Measurements from ENCODE around the gene PDXK. TPM values are rescaled to one million over a fixed set of nuclear protein-coding genes. Genes with fewer than 3 reads are reported as not detected.

Gene PDXK
- total and polyA plus RNA-seq, 9 of the 15 experiments (the other 6 are each of a cell fraction or from before 2014, with no cell fraction given) = 5.6 to 162 (median 76.5) TPM

DNA sequence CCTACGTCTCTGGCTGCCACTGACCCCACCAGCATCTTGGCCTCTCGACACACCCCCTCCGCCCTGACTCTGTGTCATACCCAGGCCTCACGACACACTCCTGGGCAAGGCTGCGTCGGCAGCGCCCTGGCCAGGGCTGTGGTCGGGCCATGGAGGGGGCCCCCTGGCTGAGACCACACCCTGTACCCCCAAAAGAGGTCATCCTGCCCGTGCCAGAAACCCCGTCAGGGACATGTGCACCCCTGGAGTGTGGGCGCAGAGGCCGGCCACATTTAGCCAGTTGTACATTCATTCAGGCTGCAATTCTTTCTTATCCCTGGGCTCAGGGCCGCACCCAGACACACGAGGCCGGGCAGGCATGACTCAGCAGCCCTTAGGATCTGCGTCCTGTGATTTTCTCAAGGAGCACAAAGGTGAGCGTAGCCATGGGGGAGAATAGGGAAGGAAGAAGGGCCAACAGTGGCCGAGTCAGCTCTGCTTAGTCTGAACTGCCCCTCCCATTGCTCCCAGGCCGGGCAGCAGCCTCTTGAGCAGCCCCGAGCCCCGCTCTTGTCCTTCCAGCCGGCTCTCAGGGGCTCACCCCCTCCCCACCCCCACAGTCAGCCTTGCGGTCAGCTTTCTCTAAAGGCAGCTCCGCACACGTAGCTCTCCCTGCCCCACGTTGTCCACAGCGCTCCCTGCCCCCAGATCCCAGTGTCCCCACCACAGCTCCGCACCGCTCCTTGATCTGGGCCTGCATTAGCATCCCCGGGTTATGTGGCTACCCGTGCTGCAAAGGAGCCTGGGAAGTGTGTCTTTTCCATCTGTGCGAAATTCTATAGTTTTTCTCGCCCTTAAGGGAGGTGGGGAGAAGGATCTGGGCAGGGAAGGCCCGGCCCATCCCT, 49.3 kb downstream of the PDXK start (continued):
- TF ChIP-seq, protein P1, sequence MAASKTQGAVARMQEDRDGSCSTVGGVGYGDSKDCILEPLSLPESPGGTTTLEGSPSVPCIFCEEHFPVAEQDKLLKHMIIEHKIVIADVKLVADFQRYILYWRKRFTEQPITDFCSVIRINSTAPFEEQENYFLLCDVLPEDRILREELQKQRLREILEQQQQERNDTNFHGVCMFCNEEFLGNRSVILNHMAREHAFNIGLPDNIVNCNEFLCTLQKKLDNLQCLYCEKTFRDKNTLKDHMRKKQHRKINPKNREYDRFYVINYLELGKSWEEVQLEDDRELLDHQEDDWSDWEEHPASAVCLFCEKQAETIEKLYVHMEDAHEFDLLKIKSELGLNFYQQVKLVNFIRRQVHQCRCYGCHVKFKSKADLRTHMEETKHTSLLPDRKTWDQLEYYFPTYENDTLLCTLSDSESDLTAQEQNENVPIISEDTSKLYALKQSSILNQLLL (CRISPR knock-in tag; IDR thresholded peaks at IDR 0.05; ENCODE audit: borderline replicate concordance) = no peak
- TF ChIP-seq SREBF1 (IDR thresholded peaks at IDR 0.05; ENCODE audit: borderline replicate concordance, low read depth, low read length) (no peak), ZNF232 (CRISPR knock-in tag; IDR thresholded peaks at IDR 0.05) (no peak), HMGN3 (IDR thresholded peaks at IDR 0.05; ENCODE audit: borderline replicate concordance, extremely low read depth, insufficient read length, low read depth, low read length) (no peak), ZNF780A (CRISPR knock-in tag; IDR thresholded peaks at IDR 0.05) (no peak), ZKSCAN1 (IDR thresholded peaks at IDR 0.05; ENCODE audit: low read depth, low read length) (no peak), CTBP1 (IDR thresholded peaks at IDR 0.05; ENCODE audit: borderline replicate concordance) (peak; percentile 73; the same call in 1 of the 2 replicates), SPI1 (IDR thresholded peaks at IDR 0.05; ENCODE audit: borderline replicate concordance, low read depth, low read length) (no peak)
- TF ChIP-seq, protein P2, sequence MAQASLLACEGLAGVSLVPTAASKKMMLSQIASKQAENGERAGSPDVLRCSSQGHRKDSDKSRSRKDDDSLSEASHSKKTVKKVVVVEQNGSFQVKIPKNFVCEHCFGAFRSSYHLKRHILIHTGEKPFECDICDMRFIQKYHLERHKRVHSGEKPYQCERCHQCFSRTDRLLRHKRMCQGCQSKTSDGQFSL (CRISPR knock-in tag; IDR thresholded peaks at IDR 0.05) = no peak; the same call in 1 of the 2 replicates
- TF ChIP-seq, protein P2 (tag; IDR thresholded peaks at IDR 0.05) = 0 out of 4 replicates have a peak, but pooled peaks of 1 of the 2 experiments have one; percentile 38
- TF ChIP-seq, protein P3, sequence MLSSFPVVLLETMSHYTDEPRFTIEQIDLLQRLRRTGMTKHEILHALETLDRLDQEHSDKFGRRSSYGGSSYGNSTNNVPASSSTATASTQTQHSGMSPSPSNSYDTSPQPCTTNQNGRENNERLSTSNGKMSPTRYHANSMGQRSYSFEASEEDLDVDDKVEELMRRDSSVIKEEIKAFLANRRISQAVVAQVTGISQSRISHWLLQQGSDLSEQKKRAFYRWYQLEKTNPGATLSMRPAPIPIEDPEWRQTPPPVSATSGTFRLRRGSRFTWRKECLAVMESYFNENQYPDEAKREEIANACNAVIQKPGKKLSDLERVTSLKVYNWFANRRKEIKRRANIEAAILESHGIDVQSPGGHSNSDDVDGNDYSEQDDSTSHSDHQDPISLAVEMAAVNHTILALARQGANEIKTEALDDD (IDR thresholded peaks at IDR 0.05) = no peak
- TF ChIP-seq, protein P4, sequence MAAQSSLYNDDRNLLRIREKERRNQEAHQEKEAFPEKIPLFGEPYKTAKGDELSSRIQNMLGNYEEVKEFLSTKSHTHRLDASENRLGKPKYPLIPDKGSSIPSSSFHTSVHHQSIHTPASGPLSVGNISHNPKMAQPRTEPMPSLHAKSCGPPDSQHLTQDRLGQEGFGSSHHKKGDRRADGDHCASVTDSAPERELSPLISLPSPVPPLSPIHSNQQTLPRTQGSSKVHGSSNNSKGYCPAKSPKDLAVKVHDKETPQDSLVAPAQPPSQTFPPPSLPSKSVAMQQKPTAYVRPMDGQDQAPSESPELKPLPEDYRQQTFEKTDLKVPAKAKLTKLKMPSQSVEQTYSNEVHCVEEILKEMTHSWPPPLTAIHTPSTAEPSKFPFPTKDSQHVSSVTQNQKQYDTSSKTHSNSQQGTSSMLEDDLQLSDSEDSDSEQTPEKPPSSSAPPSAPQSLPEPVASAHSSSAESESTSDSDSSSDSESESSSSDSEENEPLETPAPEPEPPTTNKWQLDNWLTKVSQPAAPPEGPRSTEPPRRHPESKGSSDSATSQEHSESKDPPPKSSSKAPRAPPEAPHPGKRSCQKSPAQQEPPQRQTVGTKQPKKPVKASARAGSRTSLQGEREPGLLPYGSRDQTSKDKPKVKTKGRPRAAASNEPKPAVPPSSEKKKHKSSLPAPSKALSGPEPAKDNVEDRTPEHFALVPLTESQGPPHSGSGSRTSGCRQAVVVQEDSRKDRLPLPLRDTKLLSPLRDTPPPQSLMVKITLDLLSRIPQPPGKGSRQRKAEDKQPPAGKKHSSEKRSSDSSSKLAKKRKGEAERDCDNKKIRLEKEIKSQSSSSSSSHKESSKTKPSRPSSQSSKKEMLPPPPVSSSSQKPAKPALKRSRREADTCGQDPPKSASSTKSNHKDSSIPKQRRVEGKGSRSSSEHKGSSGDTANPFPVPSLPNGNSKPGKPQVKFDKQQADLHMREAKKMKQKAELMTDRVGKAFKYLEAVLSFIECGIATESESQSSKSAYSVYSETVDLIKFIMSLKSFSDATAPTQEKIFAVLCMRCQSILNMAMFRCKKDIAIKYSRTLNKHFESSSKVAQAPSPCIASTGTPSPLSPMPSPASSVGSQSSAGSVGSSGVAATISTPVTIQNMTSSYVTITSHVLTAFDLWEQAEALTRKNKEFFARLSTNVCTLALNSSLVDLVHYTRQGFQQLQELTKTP (IDR thresholded peaks at IDR 0.05; ENCODE audit: low read depth in 1 of 2, partially characterized antibody in 2 of 2) = no peak
- TF ChIP-seq, protein P5, sequence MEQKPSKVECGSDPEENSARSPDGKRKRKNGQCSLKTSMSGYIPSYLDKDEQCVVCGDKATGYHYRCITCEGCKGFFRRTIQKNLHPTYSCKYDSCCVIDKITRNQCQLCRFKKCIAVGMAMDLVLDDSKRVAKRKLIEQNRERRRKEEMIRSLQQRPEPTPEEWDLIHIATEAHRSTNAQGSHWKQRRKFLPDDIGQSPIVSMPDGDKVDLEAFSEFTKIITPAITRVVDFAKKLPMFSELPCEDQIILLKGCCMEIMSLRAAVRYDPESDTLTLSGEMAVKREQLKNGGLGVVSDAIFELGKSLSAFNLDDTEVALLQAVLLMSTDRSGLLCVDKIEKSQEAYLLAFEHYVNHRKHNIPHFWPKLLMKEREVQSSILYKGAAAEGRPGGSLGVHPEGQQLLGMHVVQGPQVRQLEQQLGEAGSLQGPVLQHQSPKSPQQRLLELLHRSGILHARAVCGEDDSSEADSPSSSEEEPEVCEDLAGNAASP (IDR thresholded peaks at IDR 0.05) = no peak
- TF ChIP-seq, protein P6, sequence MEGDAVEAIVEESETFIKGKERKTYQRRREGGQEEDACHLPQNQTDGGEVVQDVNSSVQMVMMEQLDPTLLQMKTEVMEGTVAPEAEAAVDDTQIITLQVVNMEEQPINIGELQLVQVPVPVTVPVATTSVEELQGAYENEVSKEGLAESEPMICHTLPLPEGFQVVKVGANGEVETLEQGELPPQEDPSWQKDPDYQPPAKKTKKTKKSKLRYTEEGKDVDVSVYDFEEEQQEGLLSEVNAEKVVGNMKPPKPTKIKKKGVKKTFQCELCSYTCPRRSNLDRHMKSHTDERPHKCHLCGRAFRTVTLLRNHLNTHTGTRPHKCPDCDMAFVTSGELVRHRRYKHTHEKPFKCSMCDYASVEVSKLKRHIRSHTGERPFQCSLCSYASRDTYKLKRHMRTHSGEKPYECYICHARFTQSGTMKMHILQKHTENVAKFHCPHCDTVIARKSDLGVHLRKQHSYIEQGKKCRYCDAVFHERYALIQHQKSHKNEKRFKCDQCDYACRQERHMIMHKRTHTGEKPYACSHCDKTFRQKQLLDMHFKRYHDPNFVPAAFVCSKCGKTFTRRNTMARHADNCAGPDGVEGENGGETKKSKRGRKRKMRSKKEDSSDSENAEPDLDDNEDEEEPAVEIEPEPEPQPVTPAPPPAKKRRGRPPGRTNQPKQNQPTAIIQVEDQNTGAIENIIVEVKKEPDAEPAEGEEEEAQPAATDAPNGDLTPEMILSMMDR (IDR thresholded peaks at IDR 0.05 in 2 of 3, conservative IDR thresholded peaks at IDR 0.05 in 1 of 3; ENCODE audit: insufficient read depth in 2 of 3, low read depth in 1 of 3, low read length in 3 of 3) = 0 out of 6 replicates have a peak, but pooled peaks of 1 of the 3 experiments have one; percentile 15

Data from K562 (cell line).